Activated CD4-positive, alpha-beta T cell treated with anti-CD3 and anti-CD28 coated beads for 1 hour (primary cell): ENCODE measurements around the gene POTEE.
"Not testable (repeated sequence)": the region's sequence is repeated elsewhere in the genome, so short reads cannot be mapped to it uniquely, and the experiment has no call there.

ENCODE experiments used
- DNase-seq: peaks from one replicate; pipeline ENCODE4 v3.0.0-alpha.2; 2020

The POTEE gene

DNA sequence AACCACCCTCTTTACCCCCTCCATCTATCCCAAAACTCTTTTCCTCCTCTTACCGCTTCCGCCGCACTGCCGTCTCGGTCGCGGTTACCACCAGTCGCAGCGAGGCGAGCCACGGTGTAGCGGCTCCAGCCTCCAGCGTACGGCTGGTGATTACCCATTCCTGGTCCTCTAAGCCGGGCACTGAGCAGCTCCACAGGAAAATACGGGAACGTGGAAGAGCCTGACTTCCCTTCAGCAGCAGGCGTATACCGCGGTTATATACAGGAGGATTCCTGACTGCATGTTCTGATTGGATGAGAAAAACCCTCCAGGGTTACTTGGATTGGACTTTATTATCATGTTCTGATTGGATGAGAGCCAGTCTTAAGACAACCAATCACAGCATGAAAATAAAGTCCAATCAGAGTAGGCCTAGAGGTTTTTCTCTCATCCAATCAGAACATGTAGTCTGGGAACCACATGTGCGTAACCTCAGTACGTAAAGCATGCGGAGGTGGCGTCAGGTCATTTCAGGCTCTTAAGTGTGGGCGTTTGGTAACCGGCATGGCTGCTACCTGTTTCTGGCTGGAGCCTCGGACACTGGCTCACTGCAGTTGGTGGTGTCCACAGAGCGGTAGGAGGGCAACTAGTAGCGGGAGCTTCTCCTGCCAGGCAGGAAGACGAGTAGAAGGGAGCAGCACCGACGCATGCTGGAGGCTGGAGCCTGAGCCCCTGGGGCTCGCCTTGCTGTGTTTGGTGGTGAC, at the start of gene POTEE:
POTEE (plus strand) TSS at position 507 of the 743 bp plus-strand sequence. CDS start 8,867 bp downstream, outside the sequence.
- not testable (repeated sequence) for DNase-seq

DNA sequence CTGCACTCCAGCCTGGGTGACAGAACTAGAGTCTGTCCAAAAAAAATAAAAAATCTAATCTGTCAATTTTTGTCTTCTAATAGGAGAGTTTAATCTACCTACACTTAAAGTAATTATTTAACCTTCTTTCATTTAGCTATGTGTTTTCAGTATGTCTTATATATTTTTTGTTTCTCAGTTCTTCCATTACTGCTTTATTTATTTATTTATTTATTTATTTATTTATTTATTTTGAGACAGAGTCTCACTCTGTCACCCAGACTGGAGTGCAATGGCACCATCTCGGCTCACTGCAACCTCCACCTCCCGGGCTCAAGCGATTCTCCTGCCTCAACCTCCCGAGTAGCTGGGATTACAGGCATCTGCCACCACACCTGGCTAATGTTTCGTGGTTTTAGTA, 43.8 kb upstream of the POTEE start:
- not testable (repeated sequence) for DNase-seq

- DNase-seq: no peak
These were observed 40.8 kb upstream of the POTEE start for GRCh38 chr2:131168538-131168937.

DNA sequence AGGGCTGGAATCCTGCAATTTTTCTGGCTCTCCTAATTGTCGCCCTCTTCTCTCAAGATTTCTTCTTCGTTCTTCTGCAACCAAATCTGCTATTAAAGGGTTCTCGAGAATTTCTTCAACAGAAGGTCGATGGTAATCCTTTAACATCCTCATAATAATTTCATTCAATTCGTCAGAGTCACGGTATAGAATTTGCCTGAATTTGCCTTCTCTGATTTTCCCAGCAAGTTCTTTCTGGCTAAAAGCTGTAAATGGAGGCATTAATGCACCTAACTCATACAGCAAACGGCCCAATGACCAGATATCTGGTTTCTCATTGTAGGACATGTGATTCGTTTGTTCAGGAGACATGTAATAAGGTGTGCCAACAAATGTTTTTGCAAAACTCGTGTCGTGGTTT, 31.3 kb upstream of the POTEE start:
- not testable (repeated sequence) for DNase-seq

GRCh38 chr2:131178721-131179418, 30.5 kb upstream of the POTEE start:
- not testable (repeated sequence) for DNase-seq

DNA sequence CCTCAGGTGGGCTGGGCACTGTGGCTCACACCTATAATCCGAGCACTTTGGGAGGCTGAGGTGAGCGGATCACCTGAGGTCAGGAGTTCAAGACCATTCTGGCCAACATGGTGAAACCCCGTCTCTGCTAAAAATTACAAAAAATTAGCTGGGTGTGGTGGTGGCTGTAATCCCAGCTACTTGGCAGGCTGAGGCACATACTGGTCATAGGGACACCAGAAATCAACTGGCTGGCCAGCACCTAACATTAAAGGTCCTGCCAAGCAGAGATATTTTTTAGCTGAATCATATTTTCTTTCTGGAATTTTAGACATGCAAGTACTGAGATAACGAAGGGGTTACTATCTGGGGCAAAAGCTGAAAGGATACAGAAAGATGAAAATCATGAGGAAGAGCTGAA, 27.9 kb upstream of the POTEE start:
- not testable (repeated sequence) for DNase-seq

- DNase-seq: not testable (repeated sequence)
These were observed 15.9 kb upstream of the POTEE start for GRCh38 chr2:131193421-131193820.

- DNase-seq: not testable (repeated sequence)
These were observed 13.2 kb upstream of the POTEE start for GRCh38 chr2:131196186-131196585.

- DNase-seq: no peak
These were observed 8.2 kb upstream of the POTEE start for GRCh38 chr2:131201098-131201497.

DNA sequence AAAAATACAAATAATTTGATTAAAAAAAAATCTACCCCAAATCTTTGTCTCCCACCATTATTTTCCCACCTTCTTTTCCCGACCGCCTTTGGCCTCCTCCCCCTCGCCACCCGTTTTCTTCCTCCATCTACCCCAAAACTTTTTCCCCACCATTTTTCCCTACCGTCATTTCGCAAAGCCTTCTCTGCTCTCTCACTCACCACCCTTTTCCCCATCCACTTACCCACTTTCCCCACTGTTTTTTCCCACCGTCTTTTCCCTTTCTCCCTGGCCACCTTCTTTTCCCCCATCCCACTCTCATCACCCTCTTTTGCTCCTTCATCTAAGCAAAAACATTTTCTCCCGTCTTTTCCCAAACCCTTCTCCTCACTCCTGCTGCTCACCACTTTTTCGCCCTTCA, 1.5 kb upstream of the POTEE start:
- DNase-seq: not testable (repeated sequence)

GRCh38 chr2:131209773-131210104, 403 bp downstream of the POTEE start:
- DNase-seq: not testable (repeated sequence)

DNA sequence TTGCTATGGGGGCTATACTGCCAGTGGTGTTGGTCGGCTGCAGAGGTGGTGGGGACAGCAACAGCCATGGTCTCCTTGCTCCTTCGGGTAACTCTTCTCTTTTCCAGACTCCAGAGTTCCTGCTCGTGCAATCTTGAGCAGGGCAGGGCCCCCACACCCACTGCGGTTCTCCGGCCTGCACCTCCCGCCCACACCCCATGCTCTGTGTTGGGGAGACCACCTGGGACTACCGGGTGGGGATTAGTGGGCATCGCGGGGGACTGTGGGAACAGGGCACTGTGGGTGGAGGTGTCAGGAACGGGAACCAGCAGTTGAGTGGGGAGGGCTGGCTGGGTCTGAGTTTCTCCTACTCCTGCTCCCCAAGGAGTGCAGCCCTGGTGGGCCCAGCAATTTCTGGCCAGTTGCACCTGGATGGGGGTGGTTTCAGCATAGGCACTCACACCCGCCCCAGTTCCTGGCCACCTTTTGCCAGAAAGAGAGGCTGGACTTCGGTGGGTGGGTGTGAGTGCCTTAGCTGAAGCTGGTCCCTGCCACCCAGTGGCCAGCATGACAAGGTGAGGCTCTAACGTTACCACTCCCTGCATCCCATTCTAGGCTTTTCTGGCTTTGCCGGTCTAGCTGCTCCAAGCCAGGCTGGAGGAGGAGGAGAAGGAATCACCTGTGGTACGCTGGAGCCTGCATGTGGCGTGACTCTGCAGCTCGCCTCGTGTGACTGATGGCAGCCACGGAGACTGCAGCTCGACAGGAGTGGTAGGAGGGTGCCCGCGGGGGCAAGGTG, 1.3 kb downstream of the POTEE start:
- not testable (repeated sequence) for DNase-seq

DNA sequence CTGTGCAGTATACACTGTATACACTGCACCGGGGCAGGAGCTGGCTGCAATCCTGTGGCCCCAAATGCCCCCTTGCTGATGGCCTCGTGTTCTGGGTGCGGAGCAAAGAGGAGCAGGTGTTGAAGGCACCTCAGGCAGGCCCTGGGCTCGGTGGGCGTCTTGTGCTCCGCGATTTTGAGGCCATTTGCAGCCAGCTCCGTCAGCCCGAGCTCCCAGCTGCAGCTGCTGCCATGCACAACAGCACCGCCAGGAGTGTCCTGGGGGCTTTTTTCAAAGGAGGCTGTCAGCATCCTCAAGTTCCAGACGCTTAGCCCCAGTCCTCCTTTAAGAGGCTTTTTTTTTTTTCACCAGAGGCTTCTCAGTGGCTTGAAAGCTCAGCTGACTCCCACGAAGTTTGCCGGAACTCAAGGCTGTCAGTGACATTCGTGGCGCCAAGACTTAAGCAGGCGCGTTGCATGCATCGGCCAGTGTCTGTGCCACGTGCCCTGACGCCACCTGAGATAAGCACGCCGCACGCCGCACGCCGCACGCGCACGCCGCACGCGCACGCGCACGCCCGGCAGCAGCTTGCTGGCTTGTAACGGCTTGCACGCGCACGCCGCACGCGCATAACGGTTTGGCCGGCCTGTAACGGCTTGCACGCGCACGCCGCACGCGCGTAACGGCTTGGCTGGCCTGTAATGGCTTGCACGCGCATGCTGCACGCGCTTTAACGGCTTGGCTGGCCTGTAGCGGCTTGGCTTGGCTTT, 8.1 kb downstream of the POTEE start:
- not testable (repeated sequence) for DNase-seq

- not testable (repeated sequence) for DNase-seq
These were observed 26.5 kb downstream of the POTEE start for GRCh38 chr2:131235543-131236449.
